ENCODE data around the gene BCL2A1. TPM values are rescaled to one million over a fixed set of nuclear protein-coding genes. Genes with fewer than 3 reads are reported as not detected.

The BCL2A1 gene
- total RNA-seq, 1 experiment from 2014 or later, result not detected

DNA sequence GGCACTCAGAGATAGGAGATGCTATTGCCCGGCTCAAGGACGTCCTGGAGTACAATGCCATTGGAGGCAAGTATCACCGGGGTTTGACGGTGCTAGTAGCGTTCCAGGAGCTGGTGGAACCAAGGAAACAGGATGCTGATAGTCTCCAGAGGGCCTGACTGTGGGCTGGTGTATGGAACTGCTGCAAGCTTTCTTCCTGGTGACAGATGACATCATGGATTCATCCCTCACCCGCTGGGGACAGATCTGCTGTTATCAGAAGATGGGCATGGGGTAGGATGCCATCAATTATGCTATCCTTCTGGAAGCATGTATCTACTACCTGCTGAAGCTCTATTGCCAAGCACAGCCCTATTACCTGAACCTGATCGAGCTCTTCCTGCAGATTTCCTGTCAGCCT, 26.4 kb downstream of the BCL2A1 start:
- Mint-ChIP-seq H3K9me3 (no peaks in the 10 kb centered on the region), H3K36me3 (ENCODE audit: insufficient read depth in 1 of 3, low read depth in 3 of 3) (no peaks in the 10 kb centered on the region), H3K27me3 (ENCODE audit: low read depth) (peaks cover 1% of the 10 kb centered on the region), H3K4me3 (no peak overlapping the region), H3K4me1 (no peaks in the 10 kb centered on the region), H3K27ac (no peak overlapping the region)
- Histone ChIP-seq H2AFZ (ENCODE audit: low read length) (no peak overlapping the region), H3T11ph (ENCODE audit: low read length) (no peak overlapping the region), H4K20me1 (ENCODE audit: control insufficient read depth, insufficient read depth, insufficient read length) (no peaks in the 10 kb centered on the region), H4K8ac (replicated peaks; ENCODE audit: insufficient read length, low read depth, low read length) (no peak overlapping the region), H3K14ac (ENCODE audit: insufficient read depth, low read length) (no peak overlapping the region), H3K23me2 (ENCODE audit: insufficient read length, low read depth, low read length, poor library complexity, severe bottlenecking) (no peaks in the 10 kb centered on the region), H3K27ac (ENCODE audit: insufficient read length, low read depth, low read length) (no peak overlapping the region), H2BK15ac (ENCODE audit: low read depth, low read length) (no peak overlapping the region), H2BK120ac (ENCODE audit: low read depth, low read length, poor library complexity, severe bottlenecking) (no peak overlapping the region), H3K4me2 (ENCODE audit: insufficient read depth, insufficient read length, low read length) (no peak overlapping the region), H3K27me3 (ENCODE audit: insufficient read depth, low read length) (no peaks in the 10 kb centered on the region), H3K56ac (ENCODE audit: insufficient read length, low read depth, low read length) (no peak overlapping the region), H3K79me2 (ENCODE audit: insufficient read depth, low read length) (no peaks in the 10 kb centered on the region), H3K4me1 (ENCODE audit: insufficient read depth, low read length) (no peaks in the 10 kb centered on the region; the same call in 1 of the 2 replicates), H3K23ac (ENCODE audit: insufficient read length, low read depth, low read length) (no peak overlapping the region), H2AK5ac (ENCODE audit: insufficient read length, low read length) (no peak overlapping the region), H3K9ac (ENCODE audit: extremely low read depth, insufficient read length, low read length) (no peak overlapping the region), H3K4ac (ENCODE audit: low read depth, low read length) (no peak overlapping the region), H2BK20ac (ENCODE audit: low read depth, low read length, poor library complexity, severe bottlenecking) (no peak overlapping the region), H3K9me3 (ENCODE audit: control insufficient read depth, low read depth, low read length) (no peaks in the 10 kb centered on the region), H4K5ac (ENCODE audit: insufficient read length, low read depth, low read length) (no peak overlapping the region), H2BK12ac (ENCODE audit: insufficient read length, low read depth, low read length) (no peak overlapping the region), H3K18ac (ENCODE audit: insufficient read length, low read depth, low read length) (no peak overlapping the region), H3K79me1 (ENCODE audit: insufficient read depth, low read depth, low read length, poor library complexity, severe bottlenecking) (no peaks in the 10 kb centered on the region), H4K91ac (ENCODE audit: insufficient read length, low read depth, low read length) (no peak overlapping the region), H2BK5ac (ENCODE audit: insufficient read length, low read length) (no peak overlapping the region)
- no CpG with 5 or more reads among the region's 7 CpGs for WGBS (ENCODE audit: extremely low coverage, insufficient read length, low lambda C conversion rate)
- DNase-seq, result no peak
- TF ChIP-seq, protein P1, sequence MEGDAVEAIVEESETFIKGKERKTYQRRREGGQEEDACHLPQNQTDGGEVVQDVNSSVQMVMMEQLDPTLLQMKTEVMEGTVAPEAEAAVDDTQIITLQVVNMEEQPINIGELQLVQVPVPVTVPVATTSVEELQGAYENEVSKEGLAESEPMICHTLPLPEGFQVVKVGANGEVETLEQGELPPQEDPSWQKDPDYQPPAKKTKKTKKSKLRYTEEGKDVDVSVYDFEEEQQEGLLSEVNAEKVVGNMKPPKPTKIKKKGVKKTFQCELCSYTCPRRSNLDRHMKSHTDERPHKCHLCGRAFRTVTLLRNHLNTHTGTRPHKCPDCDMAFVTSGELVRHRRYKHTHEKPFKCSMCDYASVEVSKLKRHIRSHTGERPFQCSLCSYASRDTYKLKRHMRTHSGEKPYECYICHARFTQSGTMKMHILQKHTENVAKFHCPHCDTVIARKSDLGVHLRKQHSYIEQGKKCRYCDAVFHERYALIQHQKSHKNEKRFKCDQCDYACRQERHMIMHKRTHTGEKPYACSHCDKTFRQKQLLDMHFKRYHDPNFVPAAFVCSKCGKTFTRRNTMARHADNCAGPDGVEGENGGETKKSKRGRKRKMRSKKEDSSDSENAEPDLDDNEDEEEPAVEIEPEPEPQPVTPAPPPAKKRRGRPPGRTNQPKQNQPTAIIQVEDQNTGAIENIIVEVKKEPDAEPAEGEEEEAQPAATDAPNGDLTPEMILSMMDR (conservative IDR thresholded peaks at IDR 0.05), result no peak
